AG04450 (cell line): ENCODE measurements around the gene DHRS9. TPM values are rescaled to one million over a fixed set of nuclear protein-coding genes. Genes with fewer than 3 reads are reported as not detected.

Experiments
- CTCF ChIA-PET: fragments of 300-600, 350-600 bp; formaldehyde crosslinking; extraction: SDS; loops from one replicate; lab custom pipeline; 2022; ENCODE audit warnings: antibody characterized with exemption, inconsistent platforms; lab: Charles Lee
- POLR2A ChIA-PET: fragments of 350-600 bp; formaldehyde crosslinking; extraction: SDS; loops from one replicate; lab custom pipeline; 2021; ENCODE audit warnings: antibody characterized with exemption, inconsistent platforms; lab: Yijun Ruan, JAX
- DNase-seq: peaks from one replicate; pipeline ENCODE4 v3.0.0-alpha.2; 2011; ENCODE audit warnings: low read depth, low spot score
- H3K27ac ChIP-seq: one replicate; pipeline ENCODE4 v1.5.1; 2012; ENCODE audit warnings: low read depth, low read length, control low read depth
- H3K27me3 ChIP-seq: one replicate; pipeline ENCODE4 v1.6.0; 2012; ENCODE audit warnings: low read length; ENCODE audit not compliant: control insufficient read depth, insufficient read depth
- H3K4me3 ChIP-seq: 2 replicates; pipeline ENCODE4 v1.5.1; 2011; ENCODE audit warnings: mild to moderate bottlenecking, low read depth, low read length, control low read depth
- H3K9me3 ChIP-seq: 2 replicates; pipeline ENCODE4 v1.5.1; 2012; ENCODE audit warnings: low read length; ENCODE audit not compliant: control insufficient read depth, insufficient read depth
- CTCF ChIP-seq: IDR thresholded peaks from 2 replicates; pipeline ENCODE4 v1.5.1; 2011; ENCODE audit warnings: low read depth, low read length, control low read depth, inconsistent platforms
- polyA plus RNA-seq: library from polyadenylated mRNA; depleted of rRNA; stranded (reverse); fragments of >200 nt; gene quantifications from 2 replicates; pipeline ENCODE4 v1.2.3, GENCODE V29; 2011

DHRS9 gene
- polyA plus RNA-seq, 1 experiment: not detected

- TF ChIP-seq CTCF: no peak
- POLR2A ChIA-PET: no interaction called here
- DNase-seq: no peak
- CTCF ChIA-PET: no interaction called here
- Histone ChIP-seq H3K27ac (no peak overlapping the region), H3K4me3 (no peak overlapping the region), H3K27me3 (no peaks in the 10 kb centered on the region), H3K9me3 (no peaks in the 10 kb centered on the region)
Measured at GRCh38 chr2:169038338-169038757, 31.0 kb upstream of the DHRS9 start.

DNA sequence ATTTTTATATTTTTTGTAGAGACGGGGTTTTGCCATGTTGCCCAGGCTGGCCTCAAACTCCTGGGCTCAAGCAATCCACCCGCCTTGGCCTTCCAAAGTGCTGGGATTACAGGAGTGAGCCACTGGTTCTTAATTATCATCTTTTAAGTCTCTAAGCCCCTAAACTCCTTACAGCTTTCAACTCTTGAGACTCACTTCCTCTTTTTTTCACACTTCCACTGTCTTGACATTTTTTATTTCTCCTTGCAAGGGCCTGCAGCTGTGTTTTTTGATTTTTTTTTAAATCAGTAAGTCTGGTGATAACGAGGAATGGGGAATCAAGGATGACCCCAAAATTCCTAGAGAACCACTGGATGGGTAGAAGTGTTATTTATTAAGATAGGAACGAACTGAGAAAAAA, 29.7 kb upstream of the DHRS9 start:
- Histone ChIP-seq H3K27ac (no peak overlapping the region), H3K4me3 (no peak overlapping the region), H3K9me3 (no peaks in the 10 kb centered on the region; the same call in 1 of the 2 replicates), H3K27me3 (no peaks in the 10 kb centered on the region)
- POLR2A ChIA-PET: no interaction called here
- DNase-seq: no peak
- TF ChIP-seq CTCF: no peak
- CTCF ChIA-PET: no interaction called here

DNA sequence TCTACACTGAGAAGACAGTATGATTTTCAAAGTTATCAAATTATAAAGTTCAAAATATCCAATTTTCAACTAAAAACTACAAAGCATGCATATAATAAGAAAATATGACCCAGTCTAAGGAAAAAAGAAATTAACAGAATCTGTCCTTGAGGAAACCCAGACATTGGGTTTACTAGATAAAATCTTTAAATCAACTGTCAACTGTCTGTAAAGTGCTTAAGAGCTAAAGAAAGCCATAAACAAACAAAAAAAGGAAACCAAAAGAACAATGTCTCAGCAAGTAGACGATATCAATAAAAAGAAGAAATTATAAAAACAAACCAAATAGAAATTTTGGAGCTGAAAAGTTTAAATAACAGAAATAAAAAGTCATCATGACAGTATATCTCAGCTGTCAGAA, 27.8 kb upstream of the DHRS9 start:
- TF ChIP-seq CTCF: no peak
- ChIA-PET POLR2A (no interaction called here), CTCF (no interaction called here)
- DNase-seq: no peak
- no peaks in the 10 kb centered on the region; the same call in 1 of the 2 replicates for H3K9me3 ChIP-seq
- no peaks in the 10 kb centered on the region for H3K27me3 ChIP-seq
- no peak overlapping the region for H3K27ac ChIP-seq
- H3K4me3 ChIP-seq: no peak overlapping the region

- Histone ChIP-seq H3K4me3 (no peak overlapping the region), H3K27ac (no peak overlapping the region), H3K27me3 (no peaks in the 10 kb centered on the region), H3K9me3 (no peaks in the 10 kb centered on the region; the same call in 1 of the 2 replicates)
- no peak for DNase-seq
- CTCF ChIA-PET: no interaction called here
- POLR2A ChIA-PET: no interaction called here
- no peak for TF ChIP-seq CTCF
Measured at GRCh38 chr2:169042856-169043255, 26.5 kb upstream of the DHRS9 start.

DNA sequence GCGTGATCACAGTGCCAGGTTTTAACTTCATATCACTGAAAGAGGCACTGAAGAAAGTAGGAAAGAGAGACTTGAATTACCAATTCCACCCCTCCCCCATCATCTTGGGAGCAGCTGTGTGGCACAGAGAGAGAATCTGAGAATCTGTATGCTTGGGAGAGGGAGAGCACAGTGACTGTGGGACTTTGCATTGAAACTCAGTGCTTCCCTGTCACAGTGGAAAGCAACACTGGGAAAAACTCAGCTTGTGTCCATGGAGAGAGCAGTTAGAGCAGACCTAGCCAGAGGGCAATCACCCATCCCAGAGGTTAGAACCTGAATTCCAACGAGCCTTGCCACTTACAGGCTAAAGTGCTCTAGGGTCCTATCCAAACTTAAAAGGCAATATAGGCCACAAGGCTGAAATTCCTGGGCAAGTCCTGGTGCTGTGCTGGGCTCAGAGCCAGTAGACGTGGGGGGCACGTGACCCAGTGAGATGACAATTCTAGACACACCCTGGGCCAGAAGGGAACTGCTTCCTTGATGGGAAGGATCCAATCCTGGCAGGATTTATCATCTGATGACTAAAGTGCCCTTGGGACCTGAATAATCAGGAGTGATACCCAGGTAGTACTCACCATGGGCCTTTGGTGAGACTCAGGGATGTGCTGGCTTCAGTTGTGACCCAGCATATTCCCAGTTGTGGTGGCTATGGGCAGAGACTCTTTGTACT, 22.8 kb upstream of the DHRS9 start:
- DNase-seq: no peak
- TF ChIP-seq CTCF: no peak
- ChIA-PET POLR2A (no interaction called here), CTCF (no interaction called here)
- Histone ChIP-seq H3K4me3 (no peak overlapping the region), H3K27me3 (no peaks in the 10 kb centered on the region), H3K27ac (no peak overlapping the region), H3K9me3 (no peaks in the 10 kb centered on the region; the same call in 1 of the 2 replicates)
